ENCODE results near the gene BAZ2B. TPM values are rescaled to one million over a fixed set of nuclear protein-coding genes. Genes with fewer than 3 reads are reported as not detected.

Gene BAZ2B
- total RNA-seq, 1 experiment from 2014 or later: 54.9 TPM

- Histone ChIP-seq H3K23ac (ENCODE audit: insufficient read length, low read depth, low read length) (no peak overlapping the region), H3K27ac (ENCODE audit: insufficient read length, low read depth, low read length) (no peak overlapping the region), H2BK5ac (ENCODE audit: insufficient read length, low read length) (no peak overlapping the region), H3K18ac (ENCODE audit: insufficient read length, low read depth, low read length) (no peak overlapping the region), H3K27me3 (ENCODE audit: insufficient read depth, low read length) (no peaks in the 10 kb centered on the region), H3K4me1 (ENCODE audit: insufficient read depth, low read length) (no peaks in the 10 kb centered on the region), H2BK20ac (ENCODE audit: low read depth, low read length, poor library complexity, severe bottlenecking) (no peak overlapping the region), H3K4me2 (ENCODE audit: insufficient read depth, insufficient read length, low read length) (no peak overlapping the region), H3K56ac (ENCODE audit: insufficient read length, low read depth, low read length) (no peak overlapping the region), H2BK12ac (ENCODE audit: insufficient read length, low read depth, low read length) (no peak overlapping the region), H3K4ac (ENCODE audit: low read depth, low read length) (no peak overlapping the region), H4K5ac (ENCODE audit: insufficient read length, low read depth, low read length) (no peak overlapping the region), H2AK5ac (ENCODE audit: insufficient read length, low read length) (no peak overlapping the region), H3K14ac (ENCODE audit: insufficient read depth, low read length) (no peak overlapping the region), H3K79me1 (ENCODE audit: insufficient read depth, low read depth, low read length, poor library complexity, severe bottlenecking) (no peaks in the 10 kb centered on the region), H4K20me1 (ENCODE audit: control insufficient read depth, insufficient read depth, insufficient read length) (no peaks in the 10 kb centered on the region), H2AFZ (ENCODE audit: low read length) (no peak overlapping the region), H3T11ph (ENCODE audit: low read length) (no peak overlapping the region), H3K23me2 (ENCODE audit: insufficient read length, low read depth, low read length, poor library complexity, severe bottlenecking) (no peaks in the 10 kb centered on the region), H3K9ac (ENCODE audit: extremely low read depth, insufficient read length, low read length) (no peak overlapping the region), H4K8ac (replicated peaks; ENCODE audit: insufficient read length, low read depth, low read length) (no peak overlapping the region), H3K79me2 (ENCODE audit: insufficient read depth, low read length) (no peaks in the 10 kb centered on the region), H2BK120ac (ENCODE audit: low read depth, low read length, poor library complexity, severe bottlenecking) (no peak overlapping the region), H2BK15ac (ENCODE audit: low read depth, low read length) (no peak overlapping the region), H3K9me3 (ENCODE audit: control insufficient read depth, low read depth, low read length) (no peaks in the 10 kb centered on the region), H4K91ac (ENCODE audit: insufficient read length, low read depth, low read length) (no peak overlapping the region)
- Mint-ChIP-seq H3K36me3 (ENCODE audit: insufficient read depth in 1 of 3, low read depth in 3 of 3) (peaks cover 6 to 18% (median 6%) of the 10 kb centered on the region in 3 experiments), H3K27ac (no peak overlapping the region), H3K27me3 (ENCODE audit: low read depth) (no peaks in the 10 kb centered on the region), H3K9me3 (peaks cover 7 to 9% of the 10 kb centered on the region in 2 experiments), H3K4me3 (no peak overlapping the region), H3K4me1 (peaks cover 4 to 13% of the 10 kb centered on the region in 2 experiments)
- no peak for DNase-seq
- TF ChIP-seq, protein P1, sequence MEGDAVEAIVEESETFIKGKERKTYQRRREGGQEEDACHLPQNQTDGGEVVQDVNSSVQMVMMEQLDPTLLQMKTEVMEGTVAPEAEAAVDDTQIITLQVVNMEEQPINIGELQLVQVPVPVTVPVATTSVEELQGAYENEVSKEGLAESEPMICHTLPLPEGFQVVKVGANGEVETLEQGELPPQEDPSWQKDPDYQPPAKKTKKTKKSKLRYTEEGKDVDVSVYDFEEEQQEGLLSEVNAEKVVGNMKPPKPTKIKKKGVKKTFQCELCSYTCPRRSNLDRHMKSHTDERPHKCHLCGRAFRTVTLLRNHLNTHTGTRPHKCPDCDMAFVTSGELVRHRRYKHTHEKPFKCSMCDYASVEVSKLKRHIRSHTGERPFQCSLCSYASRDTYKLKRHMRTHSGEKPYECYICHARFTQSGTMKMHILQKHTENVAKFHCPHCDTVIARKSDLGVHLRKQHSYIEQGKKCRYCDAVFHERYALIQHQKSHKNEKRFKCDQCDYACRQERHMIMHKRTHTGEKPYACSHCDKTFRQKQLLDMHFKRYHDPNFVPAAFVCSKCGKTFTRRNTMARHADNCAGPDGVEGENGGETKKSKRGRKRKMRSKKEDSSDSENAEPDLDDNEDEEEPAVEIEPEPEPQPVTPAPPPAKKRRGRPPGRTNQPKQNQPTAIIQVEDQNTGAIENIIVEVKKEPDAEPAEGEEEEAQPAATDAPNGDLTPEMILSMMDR (conservative IDR thresholded peaks at IDR 0.05): no peak
- no CpG with 5 or more reads among the region's 1 CpG for WGBS (ENCODE audit: extremely low coverage, insufficient read length, low lambda C conversion rate)
Measured at GRCh38 chr2:159640176-159640575, 23.8 kb upstream of the BAZ2B start.

Data from H9 (cell line).